T-cell (primary cell): ENCODE results near the gene SAMD4A. TPM values are rescaled to one million over a fixed set of nuclear protein-coding genes. Genes with fewer than 3 reads are reported as not detected.
A peak's percentile ranks its signal among the peaks of the same experiment; 100 is the strongest.

Experiments
- ATAC-seq, 4 experiments: fragments of 200-7000 bp in 3 of 4; fragments of 150-1000 bp in 1 of 4; cut with Tn5 transposase; replicated peaks in 1 of 4; 1 replicate in 3 of 4; 2 replicates in 1 of 4; pipeline ENCODE4 v1.10.0; 2021; ENCODE audit warnings: moderate library complexity in 3 of 4, mild to moderate bottlenecking in 2 of 4, moderate number of reproducible peaks in 1 of 4
- CTCF ChIA-PET, 2 donors: fragments of 300-600 bp; sonication (Branson Sonifier 250); formaldehyde crosslinking; loops; one replicate each; lab custom pipeline; 2022; ENCODE audit warnings: antibody characterized with exemption in 2 of 2; lab: Charles Lee
- POLR2A ChIA-PET, 2 donors: fragments of 300-600 bp; sonication (Branson Sonifier 250); formaldehyde crosslinking; loops; one replicate each; lab custom pipeline; 2022; ENCODE audit warnings: antibody characterized with exemption in 2 of 2; lab: Charles Lee
- DNase-seq, 35 experiments: peaks; one replicate each; pipeline versions ENCODE4 v3.0.0 to v3.0.0-alpha.2; 2013 to 2023
- H3K27ac ChIP-seq: one replicate; pipeline ENCODE4 v1.5.1; 2013; ENCODE audit warnings: low read length
- H3K27me3 ChIP-seq, 2 experiments: replicated peaks in 1 of 2; 1 replicate in 1 of 2; 2 replicates in 1 of 2; pipeline versions ENCODE4 v1.6.1 to v1.7.0; 2013; ENCODE audit warnings: low read length in 1 of 2, mixed read lengths in 1 of 2; ENCODE audit not compliant: control insufficient read depth in 2 of 2, insufficient read depth in 2 of 2; ENCODE audit errors: extremely low read depth in 1 of 2
- H3K36me3 ChIP-seq, 2 donors: 1 replicate in 1 of 2; 2 replicates in 1 of 2; pipeline versions ENCODE4 v1.6.1 to v1.7.0; 2013; ENCODE audit warnings: low read length in 1 of 2; ENCODE audit not compliant: control insufficient read depth in 2 of 2, insufficient read depth in 1 of 2; ENCODE audit errors: extremely low read depth in 1 of 2
- H3K4me1 ChIP-seq, 2 experiments: 1 replicate in 1 of 2; 2 replicates in 1 of 2; pipeline versions ENCODE4 v1.6.1 to v1.7.0; 2013; ENCODE audit warnings: low read length in 2 of 2, mixed read lengths in 1 of 2; ENCODE audit not compliant: insufficient read depth in 2 of 2, control insufficient read depth in 1 of 2; ENCODE audit errors: extremely low read depth in 1 of 2
- H3K4me3 ChIP-seq, 2 donors: 1 replicate in 1 of 2; 2 replicates in 1 of 2; pipeline versions ENCODE4 v1.5.1 to v1.7.0; 2013; ENCODE audit warnings: mild to moderate bottlenecking in 2 of 2, low read length in 1 of 2, moderate library complexity in 1 of 2; ENCODE audit not compliant: control insufficient read depth in 1 of 2; ENCODE audit errors: extremely low read depth in 1 of 2
- H3K9me3 ChIP-seq: 2 replicates; pipeline ENCODE4 v1.7.0; 2013
- H3K27ac Mint-ChIP-seq, 2 donors: one replicate each; pipeline ENCODE4 v1.8.0; 2020 to 2021; ENCODE audit warnings: mild to moderate bottlenecking in 2 of 2, mixed read lengths in 2 of 2
- H3K27me3 Mint-ChIP-seq, 2 donors: one replicate each; pipeline ENCODE4 v1.8.0; 2021 to 2022; ENCODE audit warnings: mixed read lengths in 2 of 2
- H3K36me3 Mint-ChIP-seq: one replicate; pipeline ENCODE4 v1.8.0; 2021; ENCODE audit warnings: mixed read lengths
- H3K4me1 Mint-ChIP-seq, 3 donors: one replicate each; pipeline ENCODE4 v1.8.0; 2020 to 2022; ENCODE audit warnings: mixed read lengths in 3 of 3, mild to moderate bottlenecking in 1 of 3
- H3K4me3 Mint-ChIP-seq, 3 donors: one replicate each; pipeline ENCODE4 v1.8.0; 2020 to 2022; ENCODE audit warnings: mild to moderate bottlenecking in 3 of 3, mixed read lengths in 3 of 3, moderate library complexity in 3 of 3
- H3K9me3 Mint-ChIP-seq, 3 donors: one replicate each; pipeline ENCODE4 v1.8.0; 2020 to 2022; ENCODE audit warnings: mixed read lengths in 3 of 3
- WGBS: methylation state at CpG from one replicate; pipeline ENCODE4 v1.1.5; 2013; ENCODE audit warnings: missing lambda C conversion rate; ENCODE audit not compliant: insufficient coverage; 5-methylcytosine and 5-hydroxymethylcytosine counted together
- total RNA-seq, 35 experiments: library from RNA in 6 of 35; stranded (reverse) in 6 of 35; fragments of 120-200 nt in 1 of 35; gene quantifications; one replicate each; pipeline versions ENCODE4 v1.2.1 to v1.2.4 and lab custom pipeline; 2013 to 2026

SAMD4A gene
- total RNA-seq, 5 donors from 2014 or later (not counting 1 experiment from before 2014, with no cell fraction given): 1.2 to 3.9 (median 1.3) TPM

- no peak overlapping the region for H3K4me3 Mint-ChIP-seq
- POLR2A ChIA-PET: no interaction called here
- H3K27ac Mint-ChIP-seq: no peak overlapping the region
- H3K27me3 ChIP-seq: peaks cover 0 to 34% of the 10 kb centered on the region in 2 experiments
- no peak for DNase-seq
- H3K9me3 Mint-ChIP-seq: no peaks in the 10 kb centered on the region
- H3K4me3 ChIP-seq: no peak overlapping the region
- peaks cover 5 to 19% of the 10 kb centered on the region in 2 donors for H3K27me3 Mint-ChIP-seq
- H3K36me3 Mint-ChIP-seq: no peaks in the 10 kb centered on the region
- H3K4me1 ChIP-seq: peaks cover 0 to 6% of the 10 kb centered on the region in 2 experiments
- 82% methylated on average over 11 of the region's 16 CpGs for WGBS
- CTCF ChIA-PET: interaction anchor here (0.5 to 2.0 kb wide), 6 partner anchors 9 to 241 kb away, joined by 3 to 15 read pairs (median 4); partner anchors contain the start of gene SAMD4A (in 1 of the 2)
- H3K27ac ChIP-seq: no peak overlapping the region
- no peak for ATAC-seq
- no peaks in the 10 kb centered on the region for H3K36me3 ChIP-seq
- peaks cover 3 to 6% (median 4%) of the 10 kb centered on the region in 3 donors for H3K4me1 Mint-ChIP-seq
- no peaks in the 10 kb centered on the region for H3K9me3 ChIP-seq
Observed at GRCh38 chr14:54804538-54805041, 237.7 kb downstream of the SAMD4A start.

- H3K4me3 Mint-ChIP-seq: no peak overlapping the region
- H3K9me3 ChIP-seq: no peaks in the 10 kb centered on the region
- no peak overlapping the region for H3K4me3 ChIP-seq
- ChIA-PET CTCF (interaction anchor here (0.6 to 2.0 kb wide), 6 partner anchors 8 to 241 kb away, joined by 3 to 15 read pairs (median 4); no protein-coding TSS in a partner anchor), POLR2A (no interaction called here)
- DNase-seq (no peak), ATAC-seq (no peak)
- peaks cover 0 to 34% of the 10 kb centered on the region in 2 experiments for H3K27me3 ChIP-seq
- H3K9me3 Mint-ChIP-seq: no peaks in the 10 kb centered on the region
- no peaks in the 10 kb centered on the region for H3K36me3 Mint-ChIP-seq
- no peaks in the 10 kb centered on the region for H3K36me3 ChIP-seq
- H3K4me1 Mint-ChIP-seq: peaks cover 3 to 6% (median 4%) of the 10 kb centered on the region in 3 donors
- H3K27ac ChIP-seq: no peak overlapping the region
- H3K4me1 ChIP-seq: peaks cover 0 to 6% of the 10 kb centered on the region in 2 experiments
- peaks cover 5 to 15% of the 10 kb centered on the region in 2 donors for H3K27me3 Mint-ChIP-seq
- whole genome bisulfite sequencing: 51% methylated on average over 3 of the region's 6 CpGs
- no peak overlapping the region for H3K27ac Mint-ChIP-seq
Observed at GRCh38 chr14:54805070-54805444, 238.1 kb downstream of the SAMD4A start.

DNA sequence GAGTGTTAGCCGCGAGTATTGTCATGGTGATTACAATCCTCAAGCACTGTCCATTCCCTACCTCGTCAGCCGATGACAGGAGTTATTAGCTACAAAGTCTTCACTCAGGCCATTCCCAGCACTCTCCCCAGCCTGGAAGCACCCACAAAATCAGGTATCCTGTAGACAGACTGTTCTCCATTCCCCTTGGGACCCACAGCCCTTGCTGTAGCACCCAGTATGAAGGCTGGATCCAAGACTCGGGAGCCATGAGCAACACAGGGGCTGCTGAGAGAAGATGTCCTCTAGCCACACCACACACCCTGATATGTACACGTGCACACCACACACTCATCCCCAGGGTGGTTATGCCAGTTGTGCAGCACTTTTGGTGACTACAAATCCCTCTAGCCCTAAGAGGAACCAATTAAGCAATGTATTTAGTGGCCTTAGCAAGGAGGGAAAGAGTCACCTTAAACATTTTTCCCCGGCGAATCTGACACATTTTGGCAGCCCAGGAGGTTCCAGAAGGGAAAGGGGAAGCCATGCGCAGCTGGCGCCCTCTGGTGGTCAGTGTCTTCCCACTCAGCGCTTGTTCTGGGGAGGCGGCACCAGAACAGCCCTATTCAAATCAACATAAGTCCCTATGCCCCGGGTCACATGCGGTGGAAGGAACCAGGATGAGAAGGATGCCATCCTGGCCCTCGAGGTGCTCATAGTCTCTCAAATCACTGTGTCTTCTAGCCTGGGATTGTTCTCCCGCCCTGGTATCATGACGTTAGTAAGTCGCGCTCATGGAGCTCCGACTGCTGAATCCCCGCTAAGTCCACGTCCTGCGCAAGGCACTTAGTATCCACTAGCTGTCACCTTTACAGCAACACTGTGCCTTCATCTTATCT is 238.8 kb downstream of the SAMD4A start:
- H3K27ac Mint-ChIP-seq: no peak overlapping the region
- peaks cover 5 to 15% of the 10 kb centered on the region in 2 donors for H3K27me3 Mint-ChIP-seq
- H3K36me3 ChIP-seq: no peaks in the 10 kb centered on the region
- peak overlapping the region in 1 of 3 donors; percentile 15 for H3K4me3 Mint-ChIP-seq
- peaks cover 0 to 34% of the 10 kb centered on the region in 2 experiments for H3K27me3 ChIP-seq
- H3K9me3 ChIP-seq: no peaks in the 10 kb centered on the region
- H3K36me3 Mint-ChIP-seq: no peaks in the 10 kb centered on the region
- ChIA-PET CTCF (interaction anchor here (0.6 to 2.0 kb wide), 7 partner anchors 10 to 352 kb away, joined by 3 to 15 read pairs (median 4); no protein-coding TSS in a partner anchor), POLR2A (no interaction called here)
- peaks cover 0 to 6% of the 10 kb centered on the region in 2 experiments for H3K4me1 ChIP-seq
- no peaks in the 10 kb centered on the region for H3K9me3 Mint-ChIP-seq
- DNase-seq (peak; percentile 14 to 80 (median 57)), ATAC-seq (peak; percentile 76 to 81 (median 78))
- H3K4me1 Mint-ChIP-seq: peaks cover 3 to 6% (median 4%) of the 10 kb centered on the region in 3 donors
- WGBS: 64% methylated on average over 15 of the region's 23 CpGs
- no peak overlapping the region for H3K4me3 ChIP-seq
- no peak overlapping the region for H3K27ac ChIP-seq

DNA sequence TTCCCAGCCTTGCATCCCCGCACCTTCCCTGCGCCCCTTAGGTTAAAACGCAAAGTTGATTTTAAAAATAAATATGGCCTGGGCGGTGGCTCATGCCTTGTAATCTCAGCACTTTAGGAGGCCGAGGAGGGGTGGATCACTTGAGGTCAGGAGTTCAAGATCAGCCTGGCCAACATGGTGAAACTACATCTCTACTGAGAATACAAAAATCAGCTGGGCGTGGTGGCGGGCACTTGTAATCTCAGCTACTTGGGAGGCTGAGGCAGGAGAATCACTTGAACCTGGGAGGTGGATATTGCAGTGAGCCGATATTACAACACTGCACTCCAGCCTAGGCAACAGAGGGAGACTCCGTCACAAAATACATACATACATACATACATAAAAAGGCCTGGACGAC is 239.7 kb downstream of the SAMD4A start:
- Mint-ChIP-seq H3K27me3 (peaks cover 3 to 14% of the 10 kb centered on the region in 2 donors), H3K36me3 (no peaks in the 10 kb centered on the region), H3K9me3 (no peaks in the 10 kb centered on the region), H3K27ac (no peak overlapping the region), H3K4me1 (peaks cover 3 to 6% (median 4%) of the 10 kb centered on the region in 3 donors), H3K4me3 (no peak overlapping the region)
- no peak overlapping the region for H3K27ac ChIP-seq
- ChIA-PET POLR2A (no interaction called here), CTCF (interaction anchor here (0.7 to 2.0 kb wide), 2 partner anchors 242 to 353 kb away, joined by 3 to 15 read pairs; no protein-coding TSS in a partner anchor)
- peaks cover 0 to 34% of the 10 kb centered on the region in 2 experiments for H3K27me3 ChIP-seq
- H3K4me1 ChIP-seq: peaks cover 0 to 6% of the 10 kb centered on the region in 2 experiments
- WGBS: 78% methylated on average over 1 of the region's 10 CpGs
- DNase-seq (no peak), ATAC-seq (no peak)
- H3K4me3 ChIP-seq: no peak overlapping the region
- no peaks in the 10 kb centered on the region for H3K9me3 ChIP-seq
- H3K36me3 ChIP-seq: no peaks in the 10 kb centered on the region

GRCh38 chr14:54807428-54807827 is 240.5 kb downstream of the SAMD4A start:
- Histone ChIP-seq H3K4me1 (peaks cover 0 to 6% of the 10 kb centered on the region in 2 experiments), H3K36me3 (no peaks in the 10 kb centered on the region), H3K27me3 (peaks cover 0 to 34% of the 10 kb centered on the region in 2 experiments), H3K9me3 (no peaks in the 10 kb centered on the region), H3K4me3 (no peak overlapping the region), H3K27ac (no peak overlapping the region)
- no peak overlapping the region for H3K4me3 Mint-ChIP-seq
- POLR2A ChIA-PET: interaction anchor here in 1 of 2 donors (0.5 kb wide), 1 partner anchor 42 kb away, joined by 3 read pairs; no protein-coding TSS in a partner anchor
- peaks cover 2 to 13% of the 10 kb centered on the region in 2 donors for H3K27me3 Mint-ChIP-seq
- H3K27ac Mint-ChIP-seq: no peak overlapping the region
- no peaks in the 10 kb centered on the region for H3K36me3 Mint-ChIP-seq
- H3K4me1 Mint-ChIP-seq: peaks cover 3 to 6% (median 4%) of the 10 kb centered on the region in 3 donors
- CTCF ChIA-PET: interaction anchor here (0.6 to 1.9 kb wide), 2 partner anchors 94 to 243 kb away, joined by 3 to 6 read pairs; no protein-coding TSS in a partner anchor
- DNase-seq (no peak), ATAC-seq (no peak)
- no peaks in the 10 kb centered on the region for H3K9me3 Mint-ChIP-seq
- WGBS: 62% methylated on average over 5 of the region's 6 CpGs

DNA sequence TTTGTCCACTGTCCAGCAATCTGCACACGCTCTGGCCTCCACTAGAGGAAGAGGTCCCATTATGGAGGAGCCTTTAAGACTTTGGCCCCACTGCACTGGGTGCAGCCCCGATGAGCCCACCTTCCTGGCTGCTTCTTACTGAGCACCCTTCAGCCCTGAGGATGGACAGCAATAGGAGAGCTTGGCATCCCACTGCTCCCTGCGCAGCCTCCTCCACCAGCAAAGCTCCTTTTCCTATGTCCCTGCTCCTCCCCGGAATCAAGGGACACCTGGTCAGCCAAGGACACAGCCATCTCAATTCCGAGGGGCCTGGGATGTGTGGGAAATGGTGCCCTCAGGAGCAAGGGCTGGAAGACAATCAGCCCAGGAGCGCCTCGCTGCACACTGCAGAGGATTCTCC is 241.0 kb downstream of the SAMD4A start:
- ChIA-PET CTCF (interaction anchor here (0.6 to 1.9 kb wide), 2 partner anchors 94 to 244 kb away, joined by 3 to 6 read pairs; no protein-coding TSS in a partner anchor), POLR2A (no interaction called here)
- WGBS: 76% methylated on average over 4 of the region's 7 CpGs
- no peaks in the 10 kb centered on the region for H3K9me3 Mint-ChIP-seq
- no peak overlapping the region for H3K4me3 Mint-ChIP-seq
- peaks cover 3 to 6% (median 4%) of the 10 kb centered on the region in 3 donors for H3K4me1 Mint-ChIP-seq
- ATAC-seq: no peak
- H3K27ac Mint-ChIP-seq: no peak overlapping the region
- no peak for DNase-seq
- H3K36me3 Mint-ChIP-seq: no peaks in the 10 kb centered on the region
- Histone ChIP-seq H3K4me1 (peaks cover 0 to 6% of the 10 kb centered on the region in 2 experiments), H3K27me3 (peaks cover 0 to 34% of the 10 kb centered on the region in 2 experiments), H3K9me3 (no peaks in the 10 kb centered on the region), H3K27ac (no peak overlapping the region), H3K4me3 (no peak overlapping the region), H3K36me3 (no peaks in the 10 kb centered on the region)
- H3K27me3 Mint-ChIP-seq: peaks cover 2 to 16% of the 10 kb centered on the region in 2 donors
